ENCODE measurements around the gene MYH9.

Gene MYH9

DNA sequence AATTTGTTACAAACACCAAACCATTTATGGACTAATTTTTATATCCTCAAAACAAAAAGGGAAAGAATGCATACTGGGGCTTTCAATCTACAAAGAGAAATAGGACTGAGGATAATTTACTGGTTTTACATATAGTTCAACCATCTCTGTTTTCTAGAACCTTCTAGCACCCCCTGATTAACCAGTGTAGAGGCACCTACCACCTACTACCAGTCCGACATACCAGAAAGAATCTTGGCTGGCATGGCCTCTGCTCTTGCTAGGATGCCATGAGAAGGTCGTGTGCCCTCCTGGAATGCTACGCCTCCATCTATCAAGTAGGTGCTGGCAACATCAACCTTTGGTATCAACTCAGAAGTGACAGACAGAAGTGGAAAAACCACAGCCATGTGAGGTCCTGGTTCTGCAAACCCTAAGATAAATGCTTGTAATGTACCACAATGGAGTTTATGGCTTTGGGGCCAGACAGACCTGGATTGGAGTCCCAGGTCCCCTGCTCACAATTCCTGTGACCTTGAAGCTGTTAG lies 28.2 kb downstream of the MYH9 start:
- no peak for TF ChIP-seq CTCF (conservative IDR thresholded peaks at IDR 0.05; ENCODE audit: low read depth)
- peak overlapping the region; percentile 89 for H3K27ac ChIP-seq
- ChIA-PET CTCF (no interaction called here), POLR2A (ENCODE audit: low non-redundant PET) (no interaction called here)
- no peak for DNase-seq (ENCODE audit: low spot score)

DNA sequence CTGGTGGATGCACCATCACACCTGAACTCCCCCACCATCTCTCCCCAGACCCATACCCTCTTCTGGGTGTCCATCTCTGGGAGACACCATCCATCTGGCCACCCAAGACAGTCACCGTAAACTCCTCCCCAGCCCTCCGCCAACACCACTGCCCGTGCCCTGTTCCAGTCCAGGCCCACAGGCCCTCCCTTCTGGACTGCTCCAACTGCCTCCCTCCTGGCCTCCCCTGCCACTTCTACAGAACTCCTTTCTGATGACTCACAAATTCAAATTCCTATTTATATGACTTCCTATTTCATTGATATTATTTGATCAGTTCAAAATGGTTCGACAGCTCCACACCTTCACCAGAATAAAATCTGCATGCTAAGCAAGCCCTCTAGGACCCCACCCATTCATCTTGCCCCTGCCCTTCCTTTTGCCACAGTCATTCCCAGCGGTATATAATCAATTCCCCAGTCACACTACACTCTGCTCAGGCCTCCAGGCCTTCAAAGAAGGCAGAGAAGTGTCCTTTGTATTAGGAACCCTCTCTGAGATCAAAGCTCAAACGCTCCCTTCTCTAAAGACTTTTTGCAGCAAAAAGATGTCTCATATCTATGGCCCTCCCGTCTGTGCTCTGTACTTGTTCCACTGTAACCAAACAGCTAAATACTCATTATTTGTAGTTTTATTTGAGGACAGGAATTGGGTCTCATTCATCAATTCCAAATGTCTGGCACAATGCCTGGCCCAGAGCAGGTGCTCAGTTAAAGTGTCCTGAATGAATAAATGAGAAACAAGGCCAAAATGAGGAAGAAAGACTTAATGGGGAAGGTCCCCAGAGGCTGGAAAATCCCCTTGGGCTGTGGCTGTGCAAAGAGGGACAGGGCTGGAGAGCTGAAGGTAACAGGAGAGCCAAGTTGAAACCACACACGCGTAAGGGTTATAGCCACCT lies 29.0 kb downstream of the MYH9 start:
- no peak for TF ChIP-seq CTCF (conservative IDR thresholded peaks at IDR 0.05; ENCODE audit: low read depth)
- POLR2A ChIA-PET (ENCODE audit: low non-redundant PET): no interaction called here
- CTCF ChIA-PET: no interaction called here
- H3K27ac ChIP-seq: peak overlapping the region; percentile 89
- no peak for DNase-seq (ENCODE audit: low spot score)

- CTCF ChIA-PET: interaction anchor here (0.7 kb wide), 1 partner anchor 1287 kb away, joined by 3 read pairs; no protein-coding TSS in a partner anchor
- DNase-seq (ENCODE audit: low spot score): no peak
- H3K27ac ChIP-seq: peak overlapping the region; percentile 89
- POLR2A ChIA-PET (ENCODE audit: low non-redundant PET): no interaction called here
- TF ChIP-seq CTCF (conservative IDR thresholded peaks at IDR 0.05; ENCODE audit: low read depth): no peak
Observed at GRCh38 chr22:36356708-36357624, 30.8 kb downstream of the MYH9 start.

GRCh38 chr22:36355894-36356293 lies 31.9 kb downstream of the MYH9 start:
- ChIA-PET CTCF (no interaction called here), POLR2A (ENCODE audit: low non-redundant PET) (no interaction called here)
- H3K27ac ChIP-seq: peak overlapping the region; percentile 89
- no peak for TF ChIP-seq CTCF (conservative IDR thresholded peaks at IDR 0.05; ENCODE audit: low read depth)
- no peak for DNase-seq (ENCODE audit: low spot score)

DNA sequence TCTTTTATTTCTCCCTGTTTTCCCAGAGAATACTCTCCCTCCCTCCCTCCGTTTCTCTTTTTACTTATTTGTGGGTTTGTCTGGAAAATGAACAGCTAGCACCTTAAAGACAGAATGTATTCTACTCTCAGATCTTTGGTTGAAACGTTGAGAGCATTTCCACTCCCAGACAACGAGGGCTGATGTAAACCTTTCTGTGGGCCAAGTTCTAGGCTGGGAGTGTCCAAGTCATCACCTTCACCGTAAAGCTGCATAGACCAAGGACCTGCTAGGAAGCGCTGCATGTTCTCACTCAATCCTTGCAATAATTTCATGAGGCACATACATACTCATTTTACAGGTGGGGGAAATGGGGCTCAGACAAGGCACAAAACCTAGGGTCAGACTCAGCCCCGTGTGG lies 32.4 kb downstream of the MYH9 start:
- POLR2A ChIA-PET (ENCODE audit: low non-redundant PET): no interaction called here
- CTCF ChIA-PET: no interaction called here
- no peak for DNase-seq (ENCODE audit: low spot score)
- H3K27ac ChIP-seq: peak overlapping the region; percentile 89
- no peak for TF ChIP-seq CTCF (conservative IDR thresholded peaks at IDR 0.05; ENCODE audit: low read depth)

DNA sequence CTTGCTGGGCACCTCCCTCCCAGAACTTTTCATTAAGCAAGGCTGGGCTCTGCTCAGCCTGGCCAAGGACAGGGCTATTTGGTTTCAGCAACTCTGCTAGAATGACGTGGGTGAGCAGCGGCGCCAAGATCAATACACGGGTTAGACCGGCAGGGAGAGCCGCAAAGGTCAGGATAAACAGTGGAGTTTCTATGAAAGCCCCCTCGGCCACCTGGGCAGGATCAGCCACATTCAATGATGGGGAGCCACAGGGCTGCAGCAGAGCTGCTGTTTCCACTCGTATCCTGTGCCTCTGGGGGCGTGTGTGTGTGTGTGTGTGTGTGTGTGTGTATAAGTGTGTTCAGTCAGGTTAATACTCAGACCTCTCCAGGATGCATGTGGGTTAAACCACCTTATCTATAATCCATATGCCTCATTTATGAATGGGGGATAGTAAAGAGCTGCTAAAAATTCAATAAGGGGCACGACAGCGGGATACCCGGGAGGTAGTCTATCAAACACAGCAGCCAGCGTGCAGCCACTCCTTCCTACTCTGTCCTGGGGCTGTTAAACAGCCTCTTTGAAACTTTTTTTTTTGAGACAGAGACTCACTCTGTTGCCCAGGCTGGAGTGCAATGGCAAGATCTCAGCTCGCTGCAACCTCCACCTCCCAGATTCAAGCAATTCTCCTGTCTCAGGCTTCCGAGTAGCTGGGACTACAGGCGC lies 34.8 kb downstream of the MYH9 start:
- TF ChIP-seq CTCF (conservative IDR thresholded peaks at IDR 0.05; ENCODE audit: low read depth): no peak
- ChIA-PET POLR2A (ENCODE audit: low non-redundant PET) (no interaction called here), CTCF (no interaction called here)
- peak overlapping the region; percentile 89 for H3K27ac ChIP-seq
- no peak for DNase-seq (ENCODE audit: low spot score)
